BLaER1 treated with 17β-estradiol and CSF1 and Interleukin-3, amounts not matched to agents 10 nM and 100 nM (cell line): Measurements from ENCODE around the gene CD160.
"Not testable (repeated sequence)": the region's sequence is repeated elsewhere in the genome, so short reads cannot be mapped to it uniquely, and the experiment has no call there.

Experiments used
- H3K27ac ChIP-seq, 11 experiments: shearing (Covaris generic); formaldehyde crosslinking; 2 replicates each; pipeline ENCODE4 v1.8.1; 2022
- H3K27me3 ChIP-seq, 11 experiments: shearing (Covaris generic); formaldehyde crosslinking; 2 replicates each; pipeline ENCODE4 v1.8.1; 2022
- H3K36me3 ChIP-seq, 11 experiments: shearing (Covaris generic); formaldehyde crosslinking; 2 replicates each; pipeline ENCODE4 v1.8.1; 2022
- H3K4me1 ChIP-seq, 10 experiments: shearing (Covaris generic); formaldehyde crosslinking; 2 replicates each; pipeline ENCODE4 v1.8.1; 2022
- H3K4me2 ChIP-seq, 11 experiments: shearing (Covaris generic); formaldehyde crosslinking; 2 replicates each; pipeline ENCODE4 v1.8.1; 2022
- H3K4me3 ChIP-seq, 10 experiments: shearing (Covaris generic); formaldehyde crosslinking; 2 replicates each; pipeline ENCODE4 v1.8.1; 2022
- H3K9ac ChIP-seq, 11 experiments: shearing (Covaris generic); formaldehyde crosslinking; 2 replicates each; pipeline ENCODE4 v1.8.1; 2022
- H3K9me3 ChIP-seq, 11 experiments: shearing (Covaris generic); formaldehyde crosslinking; replicated peaks in 1 of 11; 2 replicates each; pipeline ENCODE4 v1.8.1; 2022
- H4K20me1 ChIP-seq, 11 experiments: shearing (Covaris generic); formaldehyde crosslinking; 2 replicates each; pipeline ENCODE4 v1.8.1; 2022
- Cebpa-rat ChIP-seq, 11 experiments: shearing (Covaris generic); IDR thresholded peaks; 2 replicates each; pipeline ENCODE4 v1.8.1; 2022

CD160 gene

DNA sequence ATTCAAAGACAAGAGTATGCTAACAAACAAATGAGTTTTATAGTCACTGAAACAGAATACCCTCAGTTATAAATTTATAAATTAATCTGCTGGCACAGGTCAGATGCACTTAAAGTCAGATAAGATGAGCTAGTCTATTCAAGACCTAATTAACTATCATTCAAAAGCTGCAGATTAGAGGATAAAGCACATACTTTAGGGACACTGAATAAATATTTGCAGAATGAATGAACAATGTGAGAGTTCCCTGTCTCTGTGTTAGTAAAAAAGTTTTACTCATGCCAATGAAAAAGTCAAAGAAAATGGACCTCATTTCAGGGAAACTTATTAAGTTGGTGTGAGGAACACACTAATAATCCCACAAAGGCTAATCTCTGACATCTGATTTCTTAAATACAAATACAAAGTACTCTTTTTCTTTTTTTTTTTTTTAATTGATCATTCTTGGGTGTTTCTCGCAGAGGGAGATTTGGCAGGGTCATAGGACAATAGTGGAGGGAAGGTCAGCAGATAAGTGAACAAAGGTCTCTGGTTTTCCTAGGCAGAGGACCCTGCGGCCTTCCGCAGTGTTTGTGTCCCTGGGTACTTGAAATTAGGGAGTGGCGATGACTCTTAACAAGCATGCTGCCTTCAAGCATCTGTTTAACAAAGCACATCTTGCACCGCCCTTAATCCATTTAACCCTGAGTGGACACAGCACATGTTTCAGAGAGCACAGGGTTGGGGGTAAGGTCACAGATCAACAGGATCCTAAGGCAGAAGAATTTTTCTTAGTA is 46.5 kb downstream of the CD160 start:
- Histone ChIP-seq H3K36me3 (peaks cover 68 to 81% (median 76%) of the 10 kb centered on the region in 11 experiments), H3K9me3 (peaks cover 54 to 68% (median 64%) of the 10 kb centered on the region in 11 experiments)
- H3K9ac ChIP-seq, H3K27me3 ChIP-seq, H3K4me3 ChIP-seq, H3K4me1 ChIP-seq, H3K27ac ChIP-seq, H4K20me1 ChIP-seq, H3K4me2 ChIP-seq: not testable (repeated sequence)

DNA sequence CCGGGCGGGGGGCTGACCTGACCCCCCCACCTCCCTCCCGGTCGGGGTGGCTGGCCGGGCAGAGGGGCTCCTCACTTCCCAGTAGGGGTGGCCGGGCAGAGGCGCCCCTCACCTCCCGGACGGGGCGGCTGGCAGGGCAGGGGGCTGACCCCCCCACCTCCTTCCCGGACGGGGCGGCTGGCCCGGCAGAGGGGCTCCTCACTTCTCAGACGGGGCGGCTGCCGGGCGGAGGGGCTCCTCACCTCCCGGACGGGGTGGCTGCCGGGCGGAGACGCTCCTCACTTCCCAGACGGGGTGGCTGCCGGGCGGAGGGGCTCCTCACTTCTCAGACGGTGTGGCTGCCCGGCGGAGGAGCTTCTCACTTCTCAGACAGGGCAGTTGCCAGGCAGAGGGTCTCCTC is 47.6 kb downstream of the CD160 start:
- H4K20me1 ChIP-seq, H3K9ac ChIP-seq, H3K4me1 ChIP-seq, H3K4me3 ChIP-seq, H3K4me2 ChIP-seq, H3K27me3 ChIP-seq, H3K27ac ChIP-seq: not testable (repeated sequence)
- H3K36me3 ChIP-seq: peaks cover 68 to 81% (median 76%) of the 10 kb centered on the region in 11 experiments
- H3K9me3 ChIP-seq: peaks cover 42 to 56% (median 53%) of the 10 kb centered on the region in 11 experiments

DNA sequence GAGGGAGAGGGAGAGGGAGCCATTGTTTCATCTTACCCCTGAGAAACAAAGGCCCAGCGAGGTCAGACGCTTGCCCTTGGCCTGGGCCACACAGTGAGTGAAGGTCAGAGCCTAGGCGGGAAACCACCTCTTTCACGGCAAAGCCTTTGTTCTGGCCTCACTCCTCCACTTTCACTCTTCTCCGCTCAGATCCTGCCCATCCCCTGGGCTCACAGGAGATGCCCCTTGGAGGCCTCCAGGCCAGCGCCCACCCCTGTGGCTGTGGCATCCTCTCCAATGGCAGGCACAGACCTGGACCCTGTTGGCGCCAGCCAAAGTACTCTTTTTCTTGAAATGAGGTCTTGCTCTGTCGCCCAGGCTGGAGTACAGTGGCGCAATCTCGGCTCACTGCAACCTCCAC is 48.7 kb downstream of the CD160 start:
- not testable (repeated sequence) for H3K4me2 ChIP-seq, H3K9ac ChIP-seq, H3K4me1 ChIP-seq, H3K27me3 ChIP-seq, H4K20me1 ChIP-seq, H3K4me3 ChIP-seq, H3K27ac ChIP-seq
- Histone ChIP-seq H3K9me3 (peaks cover 32 to 45% (median 42%) of the 10 kb centered on the region in 11 experiments), H3K36me3 (peaks cover 64 to 81% (median 74%) of the 10 kb centered on the region in 11 experiments)

DNA sequence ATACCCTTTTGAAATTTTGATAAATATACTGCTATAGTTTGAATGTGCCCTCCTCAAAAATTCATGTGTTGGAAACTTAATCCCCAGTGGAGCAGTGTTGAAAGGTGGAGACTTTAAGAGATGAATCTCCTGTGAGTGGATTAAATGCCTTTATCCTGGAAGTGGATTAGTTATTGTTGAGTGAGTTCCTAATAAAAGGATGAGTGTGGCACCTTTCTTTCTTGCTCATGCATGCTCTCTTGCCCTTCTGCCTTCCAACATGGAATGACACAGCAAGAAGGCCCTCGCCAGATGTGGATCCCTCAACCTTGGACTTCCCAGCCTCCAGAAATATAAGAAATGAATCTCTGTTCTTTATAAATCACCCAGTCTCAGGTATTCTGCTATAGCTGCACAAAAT is 51.8 kb downstream of the CD160 start:
- Histone ChIP-seq H4K20me1 (no peaks in the 10 kb centered on the region), H3K9me3 (peaks cover 11 to 23% (median 18%) of the 10 kb centered on the region in 11 experiments), H3K27me3 (no peaks in the 10 kb centered on the region), H3K4me1 (no peaks in the 10 kb centered on the region), H3K36me3 (peaks cover 61 to 86% (median 74%) of the 10 kb centered on the region in 11 experiments), H3K4me3 (no peak overlapping the region), H3K9ac (no peak overlapping the region), H3K27ac (no peak overlapping the region), H3K4me2 (no peak overlapping the region)
- no peak for TF ChIP-seq Cebpa-rat (IDR thresholded peaks at IDR 0.05)

DNA sequence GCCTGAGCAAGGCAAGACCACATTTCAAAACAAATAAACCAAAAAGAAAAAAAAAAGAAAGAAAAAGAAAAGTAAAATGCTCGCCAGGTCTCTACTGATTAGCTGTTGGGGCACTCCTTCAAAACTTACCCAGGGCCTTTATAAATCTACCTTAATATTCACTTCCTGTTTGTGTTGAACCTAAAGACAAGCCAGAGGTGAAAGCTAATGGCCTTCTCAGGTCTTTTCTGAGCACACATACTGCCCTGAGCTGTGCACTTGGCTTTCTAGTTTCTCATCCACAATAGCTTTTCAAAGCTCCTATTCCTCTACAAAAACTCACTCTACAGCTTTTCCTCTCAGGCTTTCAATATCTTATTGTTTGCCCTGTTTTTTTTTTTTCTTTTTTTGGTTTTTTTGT is 54.1 kb downstream of the CD160 start:
- no peak overlapping the region for H3K9ac ChIP-seq
- H3K4me1 ChIP-seq: no peaks in the 10 kb centered on the region
- H3K27ac ChIP-seq: no peak overlapping the region
- H3K27me3 ChIP-seq: no peaks in the 10 kb centered on the region
- peaks cover 55 to 91% (median 65%) of the 10 kb centered on the region in 11 experiments for H3K36me3 ChIP-seq
- no peak overlapping the region for H3K4me2 ChIP-seq
- peaks cover 2 to 7% (median 3%) of the 10 kb centered on the region in 11 experiments for H3K9me3 ChIP-seq
- H3K4me3 ChIP-seq: no peak overlapping the region
- no peak for TF ChIP-seq Cebpa-rat (IDR thresholded peaks at IDR 0.05)
- peaks cover 0 to 5% (median 0%) of the 10 kb centered on the region in 11 experiments; a peak in 3 of 22 replicates for H4K20me1 ChIP-seq

DNA sequence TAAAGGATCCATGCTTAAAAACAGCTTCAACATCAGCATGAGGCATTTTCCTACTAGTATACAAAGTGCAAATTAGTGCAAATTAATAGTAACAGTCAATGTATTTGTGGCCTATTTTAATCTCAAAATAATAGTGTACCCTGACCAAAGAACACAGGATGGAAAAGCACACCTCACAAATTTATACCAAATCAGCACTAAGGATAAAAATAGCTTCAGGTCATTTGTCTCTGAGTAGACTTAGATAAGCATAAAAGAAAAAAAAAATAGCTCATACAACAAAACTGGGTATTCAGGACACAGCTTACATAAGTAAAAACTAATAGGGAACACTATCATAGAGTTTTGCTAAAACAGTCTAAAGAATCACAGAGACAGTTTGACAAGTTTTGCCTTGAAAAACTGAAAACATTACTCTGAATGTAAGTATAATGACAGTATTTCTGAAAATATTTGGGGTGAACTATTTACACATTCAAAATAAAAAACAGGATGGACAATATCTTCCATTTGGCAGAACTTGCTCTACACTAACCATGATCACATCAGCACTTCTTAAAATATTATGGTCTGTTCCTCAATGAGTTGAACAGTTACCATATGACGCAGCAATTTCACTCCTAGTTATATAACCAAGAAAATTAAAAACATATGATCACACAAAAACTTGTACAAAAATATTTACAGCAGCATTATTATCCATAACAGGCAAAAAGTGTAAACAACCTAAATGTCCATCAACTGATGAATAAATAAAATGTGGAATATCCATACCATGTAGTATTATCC is 58.3 kb downstream of the CD160 start:
- Histone ChIP-seq H4K20me1 (peaks cover 0 to 8% (median 0%) of the 10 kb centered on the region in 11 experiments; a peak in 3 of 22 replicates), H3K36me3 (peaks cover 37 to 90% (median 50%) of the 10 kb centered on the region in 11 experiments; a peak in 21 of 22 replicates), H3K27me3 (no peaks in the 10 kb centered on the region), H3K4me2 (no peak overlapping the region), H3K9me3 (no peaks in the 10 kb centered on the region), H3K4me3 (no peak overlapping the region), H3K9ac (no peak overlapping the region), H3K4me1 (no peaks in the 10 kb centered on the region), H3K27ac (no peak overlapping the region)
- no peak for TF ChIP-seq Cebpa-rat (IDR thresholded peaks at IDR 0.05)

DNA sequence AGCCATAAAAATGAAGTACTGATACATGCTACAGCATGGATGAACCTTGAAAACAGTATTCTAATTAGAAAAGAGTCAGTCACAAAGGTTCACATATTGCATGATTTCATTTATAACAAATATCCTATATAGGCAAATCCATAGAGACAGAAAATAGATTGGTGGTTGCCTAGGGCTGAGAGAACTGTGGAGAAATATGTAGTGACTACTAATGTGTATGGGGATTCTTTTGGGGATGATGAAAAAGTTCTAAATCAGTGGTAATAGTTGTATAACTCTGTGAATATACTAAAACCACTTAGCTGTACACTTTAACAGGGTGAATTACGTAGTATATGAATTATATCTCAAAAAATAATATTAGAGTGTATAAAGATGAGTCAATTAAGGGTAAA is 58.8 kb downstream of the CD160 start:
- peaks cover 41 to 90% (median 54%) of the 10 kb centered on the region in 11 experiments; a peak in 21 of 22 replicates for H3K36me3 ChIP-seq
- no peak for TF ChIP-seq Cebpa-rat (IDR thresholded peaks at IDR 0.05)
- H3K9me3 ChIP-seq: no peaks in the 10 kb centered on the region
- H3K4me2 ChIP-seq: no peak overlapping the region
- no peaks in the 10 kb centered on the region for H3K27me3 ChIP-seq
- H3K9ac ChIP-seq: no peak overlapping the region
- H3K4me3 ChIP-seq: no peak overlapping the region
- no peaks in the 10 kb centered on the region for H3K4me1 ChIP-seq
- peaks cover 0 to 8% (median 0%) of the 10 kb centered on the region in 11 experiments; a peak in 3 of 22 replicates for H4K20me1 ChIP-seq
- H3K27ac ChIP-seq: no peak overlapping the region

DNA sequence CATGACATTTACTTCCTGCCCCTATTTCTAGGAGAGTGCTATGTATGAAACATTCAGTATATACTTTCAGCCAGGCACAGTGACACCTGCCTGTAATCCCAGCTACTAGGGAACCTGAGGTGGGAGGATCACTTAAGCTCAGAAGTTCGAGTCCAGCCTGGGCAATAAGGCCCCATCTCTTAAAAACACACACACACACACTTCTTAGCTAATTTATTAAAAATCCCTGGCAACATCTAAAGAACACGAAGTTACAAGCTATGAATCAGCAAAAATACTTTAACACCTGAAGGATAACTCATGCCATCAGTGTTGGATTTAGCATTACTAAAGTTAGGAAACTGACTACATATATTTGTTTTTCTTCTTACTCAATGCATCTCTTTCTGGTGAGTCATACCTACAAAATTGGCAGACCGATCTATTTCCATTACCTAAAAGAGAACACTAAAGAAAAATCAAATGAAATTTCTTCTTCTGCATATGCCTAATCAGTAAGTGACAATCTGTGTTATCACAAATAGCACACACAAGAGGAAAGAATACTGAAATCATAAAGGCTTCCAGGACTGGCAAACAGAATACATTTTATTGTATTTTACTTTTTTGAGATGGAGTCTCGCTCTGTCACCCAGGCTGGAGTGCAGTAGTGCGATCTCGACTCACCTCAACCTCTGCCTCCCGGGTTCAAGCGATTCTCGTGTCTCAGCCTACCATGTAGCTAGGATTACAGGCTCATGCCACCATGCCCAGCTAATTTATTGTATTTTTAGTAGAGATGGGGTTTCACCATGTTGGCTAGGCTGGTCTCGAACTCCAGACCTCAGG is 63.2 kb downstream of the CD160 start:
- TF ChIP-seq Cebpa-rat (IDR thresholded peaks at IDR 0.05): no peak
- H3K4me1 ChIP-seq: no peaks in the 10 kb centered on the region
- H3K4me3 ChIP-seq: no peak overlapping the region
- H3K9ac ChIP-seq: no peak overlapping the region
- H3K4me2 ChIP-seq: no peak overlapping the region
- peaks cover 0 to 22% (median 0%) of the 10 kb centered on the region in 11 experiments; a peak in 5 of 22 replicates for H4K20me1 ChIP-seq
- no peaks in the 10 kb centered on the region for H3K9me3 ChIP-seq
- no peaks in the 10 kb centered on the region for H3K27me3 ChIP-seq
- H3K36me3 ChIP-seq: peaks cover 37 to 85% (median 64%) of the 10 kb centered on the region in 11 experiments
- no peak overlapping the region for H3K27ac ChIP-seq

DNA sequence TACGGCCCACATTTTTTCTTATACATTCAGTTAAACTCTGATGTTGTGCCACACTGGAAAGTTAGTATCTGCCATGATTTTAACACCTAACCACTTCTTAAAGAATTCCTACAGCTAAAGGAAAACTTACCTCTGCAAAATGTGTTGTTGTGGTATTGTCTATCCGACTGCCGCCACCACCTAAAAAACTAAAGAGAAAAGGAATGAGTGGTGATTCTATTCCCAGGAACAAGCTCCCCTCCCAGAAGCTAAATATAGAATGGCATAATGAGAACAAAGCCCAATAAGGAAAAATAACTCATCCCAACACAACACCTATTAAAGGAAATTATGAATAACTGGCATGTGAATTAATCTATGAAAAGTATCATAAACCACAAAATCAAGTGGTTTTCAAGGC is 65.1 kb downstream of the CD160 start:
- Histone ChIP-seq H3K9me3 (no peaks in the 10 kb centered on the region), H4K20me1 (peaks cover 0 to 27% (median 5%) of the 10 kb centered on the region in 11 experiments; a peak in 6 of 22 replicates), H3K4me1 (no peaks in the 10 kb centered on the region), H3K4me2 (no peak overlapping the region), H3K36me3 (peaks cover 47 to 95% (median 71%) of the 10 kb centered on the region in 11 experiments), H3K9ac (no peak overlapping the region), H3K27me3 (no peaks in the 10 kb centered on the region), H3K4me3 (no peak overlapping the region), H3K27ac (no peak overlapping the region)
- no peak for TF ChIP-seq Cebpa-rat (IDR thresholded peaks at IDR 0.05)
